HG03280 (cell line): ENCODE data around the gene FOXO6.

ENCODE experiments used
- ATAC-seq: cut with Tn5 transposase; IDR thresholded peaks from one replicate; pipeline ENCODE4 v1.9.1; 2021; ENCODE audit warnings: mild to moderate bottlenecking, moderate library complexity; ENCODE audit not compliant: unreplicated experiment

The FOXO6 gene

DNA sequence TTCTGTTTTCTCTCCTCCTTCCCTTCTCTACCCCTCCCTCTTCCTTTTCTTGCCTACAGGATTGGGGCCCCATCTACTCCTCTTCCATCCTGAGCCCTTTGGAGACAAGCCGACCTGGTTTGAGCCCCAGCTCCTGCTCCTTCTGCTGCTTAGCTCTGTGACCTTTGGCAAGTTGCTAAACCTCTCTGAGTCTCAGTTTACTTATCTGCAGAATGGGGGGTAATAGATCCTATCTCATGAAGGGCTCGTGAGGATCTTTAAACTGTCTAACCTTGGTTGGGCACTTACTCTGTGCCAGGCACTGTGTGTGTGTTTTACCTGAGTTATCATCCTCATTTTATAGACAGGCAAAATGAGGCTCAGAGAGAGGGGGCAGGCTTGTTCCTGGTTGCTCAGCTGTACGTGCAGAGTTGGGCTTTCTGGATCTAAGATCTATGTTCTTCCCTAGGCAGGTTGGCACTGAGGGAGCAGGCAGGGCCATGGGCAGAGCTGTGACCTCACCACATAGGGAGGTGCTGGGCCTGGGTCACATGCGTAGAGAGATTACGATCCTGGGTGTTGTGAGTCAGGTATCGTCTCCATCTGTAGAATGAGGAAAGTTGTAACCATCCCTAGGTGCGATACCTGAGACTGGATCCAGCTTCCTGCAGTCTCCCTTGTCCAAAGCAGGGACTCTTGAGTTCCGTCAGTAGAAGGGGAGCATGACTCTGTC, 58.5 kb downstream of the FOXO6 start:
- no peak for ATAC-seq

DNA sequence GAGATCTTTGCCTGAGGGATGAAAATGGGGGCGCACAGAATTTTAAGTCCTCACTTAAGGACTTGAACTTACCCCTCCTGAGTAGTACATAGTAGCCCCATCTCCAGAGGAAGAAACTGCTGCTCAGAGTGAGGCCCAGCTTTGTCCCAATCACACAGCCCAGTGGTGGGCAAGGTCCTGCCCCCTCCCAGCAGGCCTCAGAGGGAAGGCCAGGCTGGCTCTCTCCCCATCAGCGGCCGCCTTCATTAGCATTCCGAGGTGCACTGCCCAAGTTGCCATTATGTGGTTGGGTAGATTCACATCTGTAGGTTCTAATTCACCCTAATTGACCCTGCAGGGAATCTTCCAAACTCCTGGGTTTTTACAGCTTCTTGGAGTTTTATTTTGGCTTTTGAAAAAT, 59.1 kb downstream of the FOXO6 start:
- ATAC-seq, result no peak

DNA sequence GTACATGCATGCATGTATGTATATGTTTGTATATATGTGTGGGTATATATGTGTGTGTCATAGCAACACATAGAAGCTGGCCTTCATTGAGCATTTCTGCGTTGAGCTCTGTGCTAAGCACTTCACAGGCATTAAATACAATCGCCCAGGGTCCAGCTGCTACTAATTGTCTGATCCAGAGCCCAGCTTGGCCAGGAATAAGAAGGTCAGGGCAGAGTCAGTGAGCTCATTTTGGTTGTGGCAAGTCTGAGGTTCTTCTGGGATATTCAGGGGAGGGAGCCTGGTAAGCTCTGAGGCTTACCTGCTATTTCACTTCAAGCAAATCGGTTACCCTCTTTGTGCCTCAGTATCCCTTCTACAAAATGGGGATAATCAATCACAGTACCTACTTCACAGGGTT, 59.6 kb downstream of the FOXO6 start:
- no peak for ATAC-seq

GRCh38 chr1:41422306-41422705, 61.1 kb downstream of the FOXO6 start:
- no peak for ATAC-seq

DNA sequence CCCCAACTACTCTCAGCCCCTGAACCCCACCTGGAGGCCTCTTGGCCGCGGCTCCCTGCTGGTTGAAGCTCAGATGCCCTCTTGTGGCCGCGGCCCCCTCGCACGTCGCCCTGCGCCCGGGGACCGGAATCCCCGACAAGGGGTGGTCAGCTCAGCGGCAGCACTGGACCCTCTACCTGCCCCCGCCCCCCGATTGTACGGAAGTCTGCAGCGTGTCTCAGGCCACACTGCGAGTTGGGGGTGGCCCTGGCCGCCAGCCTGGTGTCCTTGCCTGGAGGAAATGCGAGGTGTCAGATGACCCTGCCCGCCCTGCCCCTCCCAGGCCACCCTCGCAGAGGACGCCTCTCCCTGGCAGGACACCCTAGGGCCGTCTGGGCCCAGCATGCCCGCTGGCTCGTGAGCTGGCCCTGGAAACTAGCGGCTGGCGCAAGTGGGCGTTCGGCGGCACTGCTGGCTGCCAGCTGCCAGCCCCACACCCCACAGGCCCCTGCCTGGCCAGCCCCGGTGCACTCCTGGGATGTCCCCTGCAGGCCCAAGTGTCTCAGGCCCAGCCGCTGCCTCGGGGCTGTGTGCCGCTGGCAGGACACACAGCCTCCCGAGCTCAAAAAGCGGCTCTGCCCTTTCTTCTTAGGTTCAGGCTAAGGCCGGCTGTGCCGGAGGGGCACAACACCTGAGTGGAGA, 62.4 kb downstream of the FOXO6 start:
- ATAC-seq, result no peak

GRCh38 chr1:41424581-41425118, 63.4 kb downstream of the FOXO6 start:
- no peak for ATAC-seq

GRCh38 chr1:41425369-41425768, 64.1 kb downstream of the FOXO6 start:
- no peak for ATAC-seq

- no peak for ATAC-seq
Measured at GRCh38 chr1:41426201-41426890, 65.1 kb downstream of the FOXO6 start.

- no peak for ATAC-seq
Measured at GRCh38 chr1:41427122-41427913, 66.1 kb downstream of the FOXO6 start.

GRCh38 chr1:41427916-41428737, 66.9 kb downstream of the FOXO6 start:
- ATAC-seq, result no peak

GRCh38 chr1:41428738-41429640, 67.8 kb downstream of the FOXO6 start:
- no peak for ATAC-seq

DNA sequence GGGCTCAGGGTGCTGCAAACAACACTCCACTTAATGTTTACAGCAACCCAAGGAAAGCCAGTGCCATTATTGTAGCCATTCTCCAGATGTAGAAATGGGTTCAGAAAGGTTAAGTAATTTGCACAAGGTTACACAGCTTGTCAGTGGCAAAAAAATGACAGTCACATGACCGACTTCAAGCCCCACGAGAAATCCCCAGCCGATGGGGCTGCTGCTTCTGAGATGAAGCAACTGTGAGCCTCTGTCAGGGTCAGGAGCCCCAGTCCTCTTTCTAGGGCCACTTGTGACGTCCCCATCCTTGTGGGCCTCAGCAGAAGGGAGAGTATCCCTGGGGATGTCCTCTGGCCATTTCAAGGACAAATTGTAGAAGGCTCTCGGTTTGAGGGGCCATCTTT, 68.4 kb downstream of the FOXO6 start:
- no peak for ATAC-seq

DNA sequence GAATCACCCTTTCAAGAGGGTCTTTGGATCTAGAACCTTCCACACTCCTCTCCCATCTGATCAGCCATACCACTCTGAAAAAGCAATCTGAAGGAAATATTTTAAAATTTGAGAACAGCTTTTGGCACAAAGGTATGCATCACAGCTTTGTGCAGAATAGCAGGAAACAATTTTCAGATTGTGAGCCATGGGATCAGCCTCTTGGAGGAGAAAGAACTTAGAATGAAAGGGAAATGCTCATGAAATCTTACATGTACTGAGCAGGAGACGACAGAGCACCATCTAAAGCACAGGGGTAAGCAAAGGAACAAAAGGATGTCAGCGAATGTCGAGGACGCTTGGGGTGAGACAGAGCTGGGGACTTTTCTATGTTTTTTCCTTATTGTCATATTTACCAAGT, 68.8 kb downstream of the FOXO6 start:
- no peak for ATAC-seq

DNA sequence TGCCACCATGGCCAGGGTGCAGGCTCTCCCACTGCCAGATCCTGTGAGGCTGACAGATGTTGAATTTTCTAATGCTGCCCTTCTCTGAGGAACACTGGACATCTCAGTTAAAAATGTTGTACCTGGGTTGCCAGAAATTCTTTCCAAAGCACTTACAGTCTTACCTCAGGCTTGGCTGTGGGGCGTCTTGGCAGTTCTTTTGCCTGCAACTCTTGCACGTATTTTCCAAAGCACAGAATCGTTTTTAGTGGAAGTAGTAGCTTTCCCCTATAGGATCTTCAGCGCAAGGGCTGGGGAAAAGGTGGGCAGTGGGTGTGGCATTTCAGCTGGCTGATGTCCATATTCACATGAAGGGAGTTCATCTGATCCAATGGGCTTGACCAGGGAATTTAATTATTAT, 69.3 kb downstream of the FOXO6 start:
- ATAC-seq, result no peak

- ATAC-seq, result no peak
Measured at GRCh38 chr1:41431490-41432350, 70.5 kb downstream of the FOXO6 start.
